ENCODE results near the gene ARHGEF12.

ARHGEF12 gene

GRCh38 chr11:120536797-120537169 lies 200.6 kb downstream of the ARHGEF12 start:
- H3K27ac ChIP-seq (ENCODE audit: low read depth, low read length), result no peak overlapping the region

GRCh38 chr11:120537996-120538395 lies 201.8 kb downstream of the ARHGEF12 start:
- peaks cover 0 to 4% of the 10 kb centered on the region in 2 donors for H3K27me3 ChIP-seq (ENCODE audit: control insufficient read depth in 1 of 2, insufficient read depth in 2 of 2, low read length in 2 of 2)

More at GRCh38 chr11:120536797-120537169, 200.6 kb downstream of the ARHGEF12 start:
- no peak overlapping the region for H3K4me3 ChIP-seq (ENCODE audit: low read depth in 1 of 2, low read length in 2 of 2)
- H3K4me1 ChIP-seq (ENCODE audit: insufficient read depth, low read length), result no peaks in the 10 kb centered on the region
- H3K27me3 ChIP-seq (ENCODE audit: control insufficient read depth in 1 of 2, insufficient read depth in 2 of 2, low read length in 2 of 2), result peaks cover 0 to 11% of the 10 kb centered on the region in 2 donors
- H3K9ac ChIP-seq (ENCODE audit: low read length), result no peak overlapping the region
- H3K9me3 ChIP-seq (ENCODE audit: low read length), result no peaks in the 10 kb centered on the region
- H3K36me3 ChIP-seq (ENCODE audit: insufficient read depth, low read length), result no peaks in the 10 kb centered on the region

GRCh38 chr11:120538707-120539106 lies 202.5 kb downstream of the ARHGEF12 start:
- Histone ChIP-seq H3K9me3 (ENCODE audit: low read length) (no peaks in the 10 kb centered on the region), H3K9ac (ENCODE audit: low read length) (no peak overlapping the region), H3K27ac (ENCODE audit: low read depth, low read length) (no peak overlapping the region), H3K27me3 (ENCODE audit: control insufficient read depth in 1 of 2, insufficient read depth in 2 of 2, low read length in 2 of 2) (no peaks in the 10 kb centered on the region), H3K36me3 (ENCODE audit: insufficient read depth, low read length) (no peaks in the 10 kb centered on the region), H3K4me3 (ENCODE audit: low read depth in 1 of 2, low read length in 2 of 2) (no peak overlapping the region), H3K4me1 (ENCODE audit: insufficient read depth, low read length) (no peaks in the 10 kb centered on the region)

More at GRCh38 chr11:120537996-120538395, 201.8 kb downstream of the ARHGEF12 start:
- Histone ChIP-seq H3K4me1 (ENCODE audit: insufficient read depth, low read length) (no peaks in the 10 kb centered on the region), H3K9ac (ENCODE audit: low read length) (no peak overlapping the region), H3K36me3 (ENCODE audit: insufficient read depth, low read length) (no peaks in the 10 kb centered on the region), H3K9me3 (ENCODE audit: low read length) (no peaks in the 10 kb centered on the region), H3K4me3 (ENCODE audit: low read depth in 1 of 2, low read length in 2 of 2) (no peak overlapping the region), H3K27ac (ENCODE audit: low read depth, low read length) (no peak overlapping the region)

Data from muscle layer of colon (tissue), 2 donors.